NCI-H1417 (cell line): Measurements from ENCODE around the gene ATP5PD.

ENCODE experiments used
- DNase-seq, 3 experiments: peaks; one replicate each; lab custom pipeline; 2025; lab: John Stamatoyannopoulos, UW

Gene ATP5PD

GRCh38 chr17:74995847-74996246, 50.9 kb downstream of the ATP5PD start:
- no peak for DNase-seq

- no peak for DNase-seq
These were observed 52.3 kb downstream of the ATP5PD start for GRCh38 chr17:74994440-74994839.

- DNase-seq = no peak
These were observed 54.5 kb downstream of the ATP5PD start for GRCh38 chr17:74992223-74992622.

- DNase-seq = no peak
These were observed 56.1 kb downstream of the ATP5PD start for GRCh38 chr17:74990581-74991105.
